GM21526 (cell line): ENCODE measurements around the gene THOC6.

Experiments
- ATAC-seq: cut with Tn5 transposase; IDR thresholded peaks from one replicate; pipeline ENCODE4 v1.9.1; 2021; ENCODE audit warnings: moderate library complexity; ENCODE audit not compliant: unreplicated experiment, low FRiP score

The THOC6 gene

GRCh38 chr16:3023669-3024478 lies at the start of gene THOC6, which contains the start of gene HCFC1R1:
Gene THOC6, plus strand, starts transcription at chr16:3024035. Its CDS starts 292 bp downstream, at chr16:3024327.
Gene HCFC1R1, minus strand, starts transcription at chr16:3023942. Its CDS starts 1 bp downstream, at chr16:3023941.
- peak; percentile 59 for ATAC-seq

GRCh38 chr16:2974319-2975056 lies 49.3 kb upstream of the THOC6 start:
- no peak for ATAC-seq

- no peak for ATAC-seq
Observed at GRCh38 chr16:2975161-2975795, 48.6 kb upstream of the THOC6 start.

DNA sequence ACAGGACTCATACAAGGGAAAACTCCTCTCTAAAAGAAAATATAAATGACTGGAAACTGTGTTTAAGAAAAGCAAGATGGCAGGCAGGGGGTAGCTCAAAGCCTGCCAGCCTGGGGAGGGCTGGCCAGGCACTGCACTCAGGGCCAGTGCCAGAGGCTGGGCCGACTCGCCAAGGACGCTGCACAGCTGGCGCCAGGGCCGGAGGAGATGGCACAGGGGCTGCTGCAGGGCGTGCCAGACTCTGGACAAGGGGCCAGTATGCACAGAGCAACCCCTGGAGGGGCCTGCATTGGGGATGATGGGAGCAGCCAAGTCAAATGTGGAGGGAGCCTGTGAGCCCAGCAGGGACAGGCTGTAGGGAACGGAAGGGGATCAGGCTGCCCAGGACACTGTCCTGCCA lies 47.6 kb upstream of the THOC6 start:
- no peak for ATAC-seq

- no peak for ATAC-seq
Observed at GRCh38 chr16:2976673-2977072, 47.2 kb upstream of the THOC6 start.

- ATAC-seq: no peak
Observed at GRCh38 chr16:2977440-2977839, 46.4 kb upstream of the THOC6 start.

- no peak for ATAC-seq
Observed at GRCh38 chr16:2979669-2980226, 44.1 kb upstream of the THOC6 start.

GRCh38 chr16:2980227-2981176 lies 43.3 kb upstream of the THOC6 start, which contains the start of gene PKMYT1:
Gene PKMYT1, minus strand, starts transcription at chr16:2980446. Its CDS starts 789 bp downstream, at chr16:2979657.
- ATAC-seq: peak; percentile 60

- no peak for ATAC-seq
Observed at GRCh38 chr16:2981177-2981898, 42.5 kb upstream of the THOC6 start.

DNA sequence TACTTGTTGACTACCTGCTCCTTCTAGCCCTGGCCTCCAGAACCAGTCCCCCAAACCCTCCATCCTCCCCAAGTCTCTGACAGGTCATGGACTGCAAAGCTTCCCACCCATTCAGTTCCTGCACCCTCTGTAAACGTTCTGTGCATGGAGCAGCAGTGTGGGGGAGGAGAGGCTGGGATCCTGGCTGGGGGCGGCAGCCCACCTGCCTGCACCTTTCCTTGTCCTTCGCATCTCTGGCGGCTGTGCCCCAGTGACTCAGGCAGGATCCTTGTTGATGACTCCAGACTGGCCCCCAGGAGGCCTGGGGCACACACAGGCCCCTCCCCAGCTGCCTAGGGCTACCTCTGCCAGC lies 42.0 kb upstream of the THOC6 start:
- ATAC-seq: no peak

GRCh38 chr16:2982402-2982801 lies 41.4 kb upstream of the THOC6 start:
- no peak for ATAC-seq

DNA sequence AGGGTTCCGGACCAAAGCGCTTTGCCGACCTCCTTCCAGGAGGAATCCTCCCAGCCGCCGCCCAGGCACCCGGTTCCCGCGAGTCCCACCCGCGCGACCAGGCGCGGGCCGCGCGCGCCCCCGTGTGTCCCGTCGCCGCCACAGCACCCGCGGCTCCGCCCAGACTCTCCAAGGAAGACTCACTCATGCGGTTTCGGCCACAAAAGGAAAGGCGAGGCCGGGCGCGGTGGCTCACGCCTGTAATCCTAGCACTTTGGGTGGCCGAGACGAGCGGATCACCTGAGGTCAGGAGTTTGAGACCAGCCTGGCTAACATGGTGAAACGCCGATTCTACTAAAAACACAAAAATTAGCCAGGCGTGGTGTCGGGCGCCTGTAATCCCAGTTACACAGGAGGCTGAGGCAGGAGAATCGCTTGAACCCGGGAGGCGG lies 40.1 kb upstream of the THOC6 start:
- ATAC-seq: no peak

DNA sequence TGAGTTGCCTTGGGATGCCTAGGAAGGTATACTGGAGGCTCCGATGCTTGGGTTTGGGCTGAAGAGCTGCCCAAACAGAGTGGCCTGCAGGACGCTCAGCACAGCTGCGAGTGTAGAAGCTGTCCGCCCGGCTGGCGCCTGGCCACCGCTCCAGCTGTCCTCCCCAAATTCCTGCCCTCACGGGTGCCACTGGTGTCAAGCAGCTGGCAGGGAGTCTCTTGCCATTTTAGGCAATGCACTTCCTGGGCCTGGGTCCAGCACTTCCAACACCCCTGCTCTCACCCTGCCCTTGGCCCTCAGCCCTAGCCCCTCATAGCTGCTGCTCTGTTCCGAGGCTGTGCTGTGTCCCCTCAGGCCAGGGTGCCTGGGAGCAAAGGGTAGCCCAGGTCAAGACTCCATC lies 38.4 kb upstream of the THOC6 start:
- ATAC-seq: no peak

GRCh38 chr16:2985893-2986355 lies 37.9 kb upstream of the THOC6 start:
- no peak for ATAC-seq

- ATAC-seq: no peak
Observed at GRCh38 chr16:2986623-2987188, 37.1 kb upstream of the THOC6 start.

GRCh38 chr16:2987286-2987685 lies 36.5 kb upstream of the THOC6 start:
- ATAC-seq: no peak

DNA sequence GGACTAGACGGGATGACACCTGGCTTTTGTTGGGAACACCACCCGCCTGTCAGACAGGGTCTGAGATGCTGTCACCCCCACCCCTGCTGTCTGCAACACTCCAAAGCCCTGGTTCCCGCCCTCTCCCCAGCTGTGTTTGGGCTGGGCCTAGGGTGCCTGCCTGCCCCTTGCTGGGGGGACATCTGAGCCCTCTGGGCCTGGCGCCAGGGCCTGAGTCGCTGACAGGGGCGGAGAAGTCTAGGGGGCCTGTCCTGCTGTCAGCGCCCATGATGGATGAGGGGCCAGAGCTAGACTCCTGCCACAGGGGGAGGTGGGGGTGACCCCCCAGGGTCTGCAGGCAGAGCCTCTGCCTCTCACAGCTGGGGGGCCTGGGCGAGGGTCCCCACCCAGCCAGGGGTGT lies 36.0 kb upstream of the THOC6 start:
- ATAC-seq: no peak

- no peak for ATAC-seq
Observed at GRCh38 chr16:2988590-2989099, 35.2 kb upstream of the THOC6 start.
